ENCODE measurements around the gene ARFGAP2. TPM values are rescaled to one million over a fixed set of nuclear protein-coding genes. Genes with fewer than 3 reads are reported as not detected.

The ARFGAP2 gene
- polyA plus RNA-seq, 1 donor (not counting 4 experiments of a cell fraction or from before 2014, with no cell fraction given): 51.0 TPM

DNA sequence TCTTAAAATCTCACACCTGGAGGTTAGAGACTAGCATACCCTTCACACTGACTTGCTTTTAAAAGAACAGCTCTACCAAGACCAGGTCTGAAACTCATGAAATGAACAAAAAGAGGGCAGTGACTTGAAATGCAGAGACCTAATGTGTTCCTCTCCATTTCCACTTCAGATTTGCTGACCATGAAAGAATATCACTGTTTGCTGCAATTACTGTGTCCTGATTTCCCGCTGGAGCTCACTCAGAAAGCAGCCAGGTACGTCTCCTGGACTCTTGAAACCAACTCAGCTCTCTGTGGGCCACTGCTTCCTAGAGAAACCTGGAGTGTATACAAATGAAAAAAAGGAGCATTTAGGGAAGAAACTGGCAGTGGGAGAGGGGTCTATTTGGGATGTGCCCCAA lies 39.2 kb downstream of the ARFGAP2 start:
- Histone ChIP-seq H2AFZ (ENCODE audit: control insufficient read depth, low read length) (no peak overlapping the region), H3K9ac (ENCODE audit: control insufficient read depth, extremely low read depth, insufficient read depth, low read length) (no peak overlapping the region), H3K79me2 (ENCODE audit: control insufficient read depth, insufficient read depth, low read length) (no peaks in the 10 kb centered on the region), H3K9me1 (ENCODE audit: control insufficient read depth, extremely low read depth, insufficient read depth, low read length) (no peaks in the 10 kb centered on the region), H3K9me3 (ENCODE audit: control insufficient read depth, low read depth, low read length) (no peaks in the 10 kb centered on the region), H3K4me1 (ENCODE audit: control insufficient read depth, extremely low read depth, insufficient read depth, low read length) (no peaks in the 10 kb centered on the region), H3K27me3 (ENCODE audit: control insufficient read depth, extremely low read depth, insufficient read depth, low read length) (no peaks in the 10 kb centered on the region), H3K36me3 (ENCODE audit: control insufficient read depth in 2 of 2, extremely low read depth in 1 of 2, insufficient read depth in 2 of 2, low read length in 2 of 2) (peaks cover 0 to 7% of the 10 kb centered on the region in 2 experiments), H3K4me2 (ENCODE audit: control insufficient read depth, extremely low read depth, insufficient read depth, low read depth, low read length) (no peak overlapping the region), H3K27ac (ENCODE audit: control insufficient read depth, insufficient read depth, low read length) (no peak overlapping the region), H3K4me3 (ENCODE audit: control insufficient read depth in 2 of 3, extremely low read depth in 1 of 3, insufficient read depth in 2 of 3, low read depth in 1 of 3, low read length in 3 of 3) (no peak overlapping the region), H4K20me1 (ENCODE audit: control insufficient read depth, extremely low read depth, insufficient read depth, low read length) (no peaks in the 10 kb centered on the region)
- FAIRE-seq (no peak), DNase-seq (ENCODE audit: low read depth, low spot score) (no peak)
- TF ChIP-seq EZH2 (IDR thresholded peaks at IDR 0.05; ENCODE audit: low read length): no peak
- TF ChIP-seq, protein P1, sequence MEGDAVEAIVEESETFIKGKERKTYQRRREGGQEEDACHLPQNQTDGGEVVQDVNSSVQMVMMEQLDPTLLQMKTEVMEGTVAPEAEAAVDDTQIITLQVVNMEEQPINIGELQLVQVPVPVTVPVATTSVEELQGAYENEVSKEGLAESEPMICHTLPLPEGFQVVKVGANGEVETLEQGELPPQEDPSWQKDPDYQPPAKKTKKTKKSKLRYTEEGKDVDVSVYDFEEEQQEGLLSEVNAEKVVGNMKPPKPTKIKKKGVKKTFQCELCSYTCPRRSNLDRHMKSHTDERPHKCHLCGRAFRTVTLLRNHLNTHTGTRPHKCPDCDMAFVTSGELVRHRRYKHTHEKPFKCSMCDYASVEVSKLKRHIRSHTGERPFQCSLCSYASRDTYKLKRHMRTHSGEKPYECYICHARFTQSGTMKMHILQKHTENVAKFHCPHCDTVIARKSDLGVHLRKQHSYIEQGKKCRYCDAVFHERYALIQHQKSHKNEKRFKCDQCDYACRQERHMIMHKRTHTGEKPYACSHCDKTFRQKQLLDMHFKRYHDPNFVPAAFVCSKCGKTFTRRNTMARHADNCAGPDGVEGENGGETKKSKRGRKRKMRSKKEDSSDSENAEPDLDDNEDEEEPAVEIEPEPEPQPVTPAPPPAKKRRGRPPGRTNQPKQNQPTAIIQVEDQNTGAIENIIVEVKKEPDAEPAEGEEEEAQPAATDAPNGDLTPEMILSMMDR (optimal IDR thresholded peaks at IDR 0.05 in 1 of 3, IDR thresholded peaks at IDR 0.05 in 1 of 3, conservative IDR thresholded peaks at IDR 0.05 in 1 of 3; ENCODE audit: extremely low read depth in 1 of 3, insufficient read depth in 2 of 3, low read length in 3 of 3): no peak
- dilution Hi-C loops (cut with MboI; ENCODE audit: extremely low pct_ligation_motif_present, low sequenced_read_pairs): no loop called here

DNA sequence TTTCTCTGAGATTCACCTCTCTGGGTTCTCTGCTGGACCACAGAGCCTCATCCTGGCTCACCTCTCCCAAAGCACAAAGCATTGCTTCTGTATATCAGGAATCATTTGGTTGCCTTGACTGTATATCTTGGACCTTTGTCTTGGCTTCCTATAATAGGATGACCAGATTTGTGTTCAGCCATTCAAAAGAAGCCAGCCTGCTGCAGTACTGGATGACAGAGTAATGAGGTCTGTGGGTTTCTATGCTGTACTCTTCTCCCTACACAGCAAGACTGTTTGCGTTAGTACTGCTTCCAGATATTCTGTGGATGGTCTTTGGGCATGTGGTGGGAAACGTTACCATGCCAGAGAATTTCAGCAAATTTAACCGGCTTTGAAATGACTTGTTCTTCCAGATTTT lies 39.8 kb downstream of the ARFGAP2 start:
- no peak overlapping the region for H3K9ac ChIP-seq (ENCODE audit: control insufficient read depth, extremely low read depth, insufficient read depth, low read length)
- no peaks in the 10 kb centered on the region for H4K20me1 ChIP-seq (ENCODE audit: control insufficient read depth, extremely low read depth, insufficient read depth, low read length)
- H3K27me3 ChIP-seq (ENCODE audit: control insufficient read depth, extremely low read depth, insufficient read depth, low read length): no peaks in the 10 kb centered on the region
- H3K36me3 ChIP-seq (ENCODE audit: control insufficient read depth in 2 of 2, extremely low read depth in 1 of 2, insufficient read depth in 2 of 2, low read length in 2 of 2): peaks cover 0 to 7% of the 10 kb centered on the region in 2 experiments
- FAIRE-seq: no peak
- DNase-seq (ENCODE audit: low read depth, low spot score): no peak
- H3K9me1 ChIP-seq (ENCODE audit: control insufficient read depth, extremely low read depth, insufficient read depth, low read length): no peaks in the 10 kb centered on the region
- H3K79me2 ChIP-seq (ENCODE audit: control insufficient read depth, insufficient read depth, low read length): no peaks in the 10 kb centered on the region
- no peak overlapping the region for H3K4me3 ChIP-seq (ENCODE audit: control insufficient read depth in 2 of 3, extremely low read depth in 1 of 3, insufficient read depth in 2 of 3, low read depth in 1 of 3, low read length in 3 of 3)
- H2AFZ ChIP-seq (ENCODE audit: control insufficient read depth, low read length): no peak overlapping the region
- no peaks in the 10 kb centered on the region for H3K9me3 ChIP-seq (ENCODE audit: control insufficient read depth, low read depth, low read length)
- dilution Hi-C loops (cut with MboI; ENCODE audit: extremely low pct_ligation_motif_present, low sequenced_read_pairs): no loop called here
- TF ChIP-seq EZH2 (IDR thresholded peaks at IDR 0.05; ENCODE audit: low read length): no peak
- TF ChIP-seq, protein P1 (optimal IDR thresholded peaks at IDR 0.05 in 1 of 3, IDR thresholded peaks at IDR 0.05 in 1 of 3, conservative IDR thresholded peaks at IDR 0.05 in 1 of 3; ENCODE audit: extremely low read depth in 1 of 3, insufficient read depth in 2 of 3, low read length in 3 of 3): no peak
- no peak overlapping the region for H3K27ac ChIP-seq (ENCODE audit: control insufficient read depth, insufficient read depth, low read length)
- H3K4me1 ChIP-seq (ENCODE audit: control insufficient read depth, extremely low read depth, insufficient read depth, low read length): no peaks in the 10 kb centered on the region
- no peak overlapping the region for H3K4me2 ChIP-seq (ENCODE audit: control insufficient read depth, extremely low read depth, insufficient read depth, low read depth, low read length)
